WTC11 (cell line): ENCODE results near the gene ATF6B. TPM values are rescaled to one million over a fixed set of nuclear protein-coding genes. Genes with fewer than 3 reads are reported as not detected.

Source experiments
- ATAC-seq: fragments of 200-7000 bp; cut with Tn5 transposase; 2 replicates; pipeline ENCODE4 v1.10.0; 2021; ENCODE audit warnings: mild to moderate bottlenecking, moderate library complexity
- CTCF ChIA-PET: fragments of 300-600 bp; sonication (Branson Sonifier 250); formaldehyde crosslinking; loops from one replicate; lab custom pipeline; 2021; ENCODE audit warnings: antibody characterized with exemption; lab: Charles Lee
- POLR2A ChIA-PET: fragments of 350-600 bp; sonication (Branson Sonifier 250); formaldehyde crosslinking; loops from one replicate; lab custom pipeline; 2021; ENCODE audit warnings: antibody characterized with exemption; lab: Charles Lee
- DNase-seq: peaks from one replicate; pipeline ENCODE4 v3.0.0; 2021; ENCODE audit warnings: low spot score
- H3K27ac Mint-ChIP-seq: 2 replicates; pipeline ENCODE4 v1.8.0; 2021; ENCODE audit warnings: mixed read lengths
- H3K27me3 Mint-ChIP-seq: 2 replicates; pipeline ENCODE4 v1.8.0; 2021; ENCODE audit warnings: low read depth, mild to moderate bottlenecking, moderate library complexity, mixed read lengths
- H3K36me3 Mint-ChIP-seq: 2 replicates; pipeline ENCODE4 v1.8.0; 2021; ENCODE audit warnings: mixed read lengths
- H3K4me1 Mint-ChIP-seq: 2 replicates; pipeline ENCODE4 v1.8.0; 2022; ENCODE audit warnings: mixed read lengths
- H3K4me3 Mint-ChIP-seq: 2 replicates; pipeline ENCODE4 v1.8.0; 2021; ENCODE audit warnings: mild to moderate bottlenecking, moderate library complexity, mixed read lengths
- H3K9me3 Mint-ChIP-seq: 2 replicates; pipeline ENCODE4 v1.8.0; 2021; ENCODE audit warnings: mixed read lengths
- ARID4B ChIP-seq: sonication (generic); formaldehyde crosslinking; IDR thresholded peaks from 2 replicates; pipeline ENCODE4 v1.8.0; 2023; ENCODE audit warnings: missing genetic modification reagents, mild to moderate bottlenecking, borderline replicate concordance
- ATF1 ChIP-seq: sonication (generic); formaldehyde crosslinking; IDR thresholded peaks from 2 replicates; pipeline ENCODE4 v1.8.1; 2023; ENCODE audit warnings: mild to moderate bottlenecking, moderate library complexity, missing genetic modification reagents
- ATF2 ChIP-seq: sonication (generic); formaldehyde crosslinking; IDR thresholded peaks from 2 replicates; pipeline ENCODE4 v1.8.1; 2022; ENCODE audit warnings: low read depth, missing genetic modification reagents, borderline replicate concordance
- ATF3 ChIP-seq: sonication (generic); formaldehyde crosslinking; conservative IDR thresholded peaks from 2 replicates; pipeline ENCODE4 v1.8.1; 2022; ENCODE audit warnings: mild to moderate bottlenecking, missing genetic modification reagents
- CREM ChIP-seq: sonication (generic); formaldehyde crosslinking; IDR thresholded peaks from 2 replicates; pipeline ENCODE4 v1.8.1; 2022; ENCODE audit warnings: mild to moderate bottlenecking, missing genetic modification reagents, moderate library complexity
- FOXJ3 ChIP-seq: sonication (generic); formaldehyde crosslinking; IDR thresholded peaks from 2 replicates; pipeline ENCODE4 v1.9.0; 2021; ENCODE audit warnings: missing genetic modification reagents, mild to moderate bottlenecking, borderline replicate concordance
- GABPB1 ChIP-seq: sonication (generic); formaldehyde crosslinking; IDR thresholded peaks from 2 replicates; pipeline ENCODE4 v1.8.1; 2023; ENCODE audit warnings: mild to moderate bottlenecking, missing genetic modification reagents
- HMGXB4 ChIP-seq: sonication (generic); formaldehyde crosslinking; IDR thresholded peaks from 2 replicates; pipeline ENCODE4 v1.8.1; 2023; ENCODE audit warnings: mild to moderate bottlenecking, moderate library complexity, missing genetic modification reagents
- IRF2 ChIP-seq: sonication (generic); formaldehyde crosslinking; IDR thresholded peaks from 2 replicates; pipeline ENCODE4 v1.8.0; 2022; ENCODE audit warnings: low read depth, missing genetic modification reagents, borderline replicate concordance
- JUN ChIP-seq: sonication (generic); formaldehyde crosslinking; IDR thresholded peaks from 2 replicates; pipeline ENCODE4 v1.8.0; 2023; ENCODE audit warnings: mild to moderate bottlenecking, missing genetic modification reagents
- MXD4 ChIP-seq: fragments of 250-450 bp; sonication (Bioruptor Pico); IDR thresholded peaks from 2 replicates; pipeline ENCODE4 v1.8.0; 2021; ENCODE audit warnings: mild to moderate bottlenecking, moderate library complexity, borderline replicate concordance
- PREB ChIP-seq: sonication (generic); formaldehyde crosslinking; IDR thresholded peaks from 2 replicates; pipeline ENCODE4 v1.8.1; 2022; ENCODE audit warnings: mild to moderate bottlenecking, missing genetic modification reagents, moderate library complexity, borderline replicate concordance
- PRRX2 ChIP-seq: fragments of 250-450 bp; sonication (Bioruptor Pico); IDR thresholded peaks from 2 replicates; pipeline ENCODE4 v1.8.0; 2021; ENCODE audit warnings: mild to moderate bottlenecking
- SMAD3 ChIP-seq: sonication (generic); formaldehyde crosslinking; IDR thresholded peaks from 2 replicates; pipeline ENCODE4 v1.8.0; 2022; ENCODE audit warnings: missing genetic modification reagents, mild to moderate bottlenecking, borderline replicate concordance
- SP1 ChIP-seq: sonication (generic); formaldehyde crosslinking; conservative IDR thresholded peaks from 2 replicates; pipeline ENCODE4 v1.8.1; 2022; ENCODE audit warnings: missing genetic modification reagents
- USF1 ChIP-seq: sonication (generic); formaldehyde crosslinking; IDR thresholded peaks from 2 replicates; pipeline ENCODE4 v1.8.0; 2022; ENCODE audit warnings: mild to moderate bottlenecking, missing genetic modification reagents
- ZBTB21 ChIP-seq: sonication (generic); formaldehyde crosslinking; IDR thresholded peaks from 2 replicates; pipeline ENCODE4 v1.8.1; 2023; ENCODE audit warnings: mild to moderate bottlenecking, missing genetic modification reagents, borderline replicate concordance
- ZBTB43 ChIP-seq: sonication (generic); formaldehyde crosslinking; IDR thresholded peaks from 2 replicates; pipeline ENCODE4 v1.8.1; 2023; ENCODE audit warnings: mild to moderate bottlenecking, missing genetic modification reagents
- ZNF219 ChIP-seq: sonication (generic); formaldehyde crosslinking; IDR thresholded peaks from 2 replicates; pipeline ENCODE4 v1.8.0; 2023; ENCODE audit warnings: missing genetic modification reagents, mild to moderate bottlenecking, borderline replicate concordance
- total RNA-seq: library from RNA; stranded (reverse); gene quantifications from 3 replicates; pipeline ENCODE4 v1.2.3, GENCODE V29; 2021

Gene ATF6B
- total RNA-seq, 1 experiment from 2014 or later: 47.5 TPM

- no peak overlapping the region for H3K4me3 Mint-ChIP-seq
- TF ChIP-seq ZNF219 (CRISPR knock-in tag) (no peak), MXD4 (CRISPR knock-in tag) (no peak), HMGXB4 (CRISPR knock-in tag) (no peak), ATF3 (CRISPR knock-in tag) (no peak), ATF1 (CRISPR knock-in tag) (no peak), CREM (CRISPR knock-in tag) (no peak), SMAD3 (CRISPR knock-in tag) (no peak), ARID4B (CRISPR knock-in tag) (no peak), PRRX2 (CRISPR knock-in tag) (no peak), USF1 (CRISPR knock-in tag) (no peak), IRF2 (no peak), PREB (no peak), ZBTB21 (CRISPR knock-in tag) (no peak), JUN (no peak), SP1 (CRISPR knock-in tag) (no peak), ZBTB43 (CRISPR knock-in tag) (no peak), ATF2 (CRISPR knock-in tag) (no peak), GABPB1 (CRISPR knock-in tag) (no peak), FOXJ3 (CRISPR knock-in tag) (no peak)
- TF ChIP-seq, all 79 proteins: peak for 0
- no peak overlapping the region for H3K27ac Mint-ChIP-seq
- no peaks in the 10 kb centered on the region for H3K9me3 Mint-ChIP-seq
- peaks cover 22% of the 10 kb centered on the region for H3K27me3 Mint-ChIP-seq
- POLR2A ChIA-PET: interaction anchor here (0.6 to 0.7 kb wide), 2 partner anchors 9 to 862 kb away, joined by 3 to 6 read pairs; no protein-coding TSS in a partner anchor
- no peak for DNase-seq
- 0 out of 2 replicates have a peak, but pooled peaks cover 1% of the 10 kb centered on the region for H3K36me3 Mint-ChIP-seq
- ATAC-seq: no peak
- H3K4me1 Mint-ChIP-seq: peaks cover 20% of the 10 kb centered on the region
- CTCF ChIA-PET: interaction anchor here (0.6 to 3.4 kb wide), 6 partner anchors 9 to 86 kb away, joined by 3 to 20 read pairs (median 5); no protein-coding TSS in a partner anchor
Measured at GRCh38 chr6:32109765-32110160, 18.3 kb downstream of the ATF6B start.
